ENCODE results near the gene TMEM138.

The TMEM138 gene

GRCh38 chr11:61401573-61401972 lies 39.4 kb downstream of the TMEM138 start:
- Histone ChIP-seq H3K36me3 (replicated peaks) (peaks cover 48% of the 10 kb centered on the region), H3K27ac (no peak overlapping the region), H3K27me3 (replicated peaks) (no peaks in the 10 kb centered on the region), H3K4me3 (ENCODE audit: low read depth, low read length) (no peak overlapping the region)
- no peak for DNase-seq
- no peak for TF ChIP-seq CTCF (IDR thresholded peaks at IDR 0.05; ENCODE audit: low read depth, low read length, missing control alignments)
- in situ Hi-C loops (cut with HindIII; ENCODE audit: low pct_ligation_motif_present, low sequenced_read_pairs), result no loop called here

- TF ChIP-seq CTCF (IDR thresholded peaks at IDR 0.05; ENCODE audit: low read depth, low read length, missing control alignments), result no peak
- no peak overlapping the region for H3K4me3 ChIP-seq (ENCODE audit: low read depth, low read length)
- no peak for DNase-seq
- in situ Hi-C loops (cut with HindIII; ENCODE audit: low pct_ligation_motif_present, low sequenced_read_pairs), result no loop called here
- no peak overlapping the region for H3K27ac ChIP-seq
- H3K36me3 ChIP-seq (replicated peaks), result peaks cover 61% of the 10 kb centered on the region
- no peaks in the 10 kb centered on the region for H3K27me3 ChIP-seq (replicated peaks)
Observed at GRCh38 chr11:61403658-61404057, 41.5 kb downstream of the TMEM138 start.

GRCh38 chr11:61404103-61404502 lies 41.9 kb downstream of the TMEM138 start:
- no peak overlapping the region for H3K27ac ChIP-seq
- no peak for DNase-seq
- no peak for TF ChIP-seq CTCF (IDR thresholded peaks at IDR 0.05; ENCODE audit: low read depth, low read length, missing control alignments)
- no peak overlapping the region for H3K4me3 ChIP-seq (ENCODE audit: low read depth, low read length)
- in situ Hi-C loops (cut with HindIII; ENCODE audit: low pct_ligation_motif_present, low sequenced_read_pairs), result no loop called here
- H3K27me3 ChIP-seq (replicated peaks), result no peaks in the 10 kb centered on the region
- peaks cover 64% of the 10 kb centered on the region for H3K36me3 ChIP-seq (replicated peaks)

GRCh38 chr11:61404641-61405040 lies 42.5 kb downstream of the TMEM138 start:
- Histone ChIP-seq H3K4me3 (ENCODE audit: low read depth, low read length) (no peak overlapping the region), H3K27me3 (replicated peaks) (no peaks in the 10 kb centered on the region), H3K36me3 (replicated peaks) (peaks cover 65% of the 10 kb centered on the region), H3K27ac (no peak overlapping the region)
- in situ Hi-C loops (cut with HindIII; ENCODE audit: low pct_ligation_motif_present, low sequenced_read_pairs), result no loop called here
- DNase-seq, result no peak
- TF ChIP-seq CTCF (IDR thresholded peaks at IDR 0.05; ENCODE audit: low read depth, low read length, missing control alignments), result no peak

GRCh38 chr11:61406067-61406466 lies 43.9 kb downstream of the TMEM138 start:
- TF ChIP-seq CTCF (IDR thresholded peaks at IDR 0.05; ENCODE audit: low read depth, low read length, missing control alignments), result no peak
- no peak for DNase-seq
- H3K36me3 ChIP-seq (replicated peaks), result peaks cover 75% of the 10 kb centered on the region
- no peak overlapping the region for H3K27ac ChIP-seq
- H3K27me3 ChIP-seq (replicated peaks), result no peaks in the 10 kb centered on the region
- in situ Hi-C loops (cut with HindIII; ENCODE audit: low pct_ligation_motif_present, low sequenced_read_pairs), result no loop called here
- no peak overlapping the region for H3K4me3 ChIP-seq (ENCODE audit: low read depth, low read length)

GRCh38 chr11:61406991-61407728 lies 45.0 kb downstream of the TMEM138 start:
- H3K36me3 ChIP-seq (replicated peaks), result peaks cover 83% of the 10 kb centered on the region
- TF ChIP-seq CTCF (IDR thresholded peaks at IDR 0.05; ENCODE audit: low read depth, low read length, missing control alignments), result no peak

More at GRCh38 chr11:61406991-61407728, 45.0 kb downstream of the TMEM138 start:
- DNase-seq, result no peak
- in situ Hi-C loops (cut with HindIII; ENCODE audit: low pct_ligation_motif_present, low sequenced_read_pairs), result no loop called here
- H3K4me3 ChIP-seq (ENCODE audit: low read depth, low read length), result no peak overlapping the region
- H3K27ac ChIP-seq, result no peak overlapping the region
- H3K27me3 ChIP-seq (replicated peaks), result no peaks in the 10 kb centered on the region

All from brain microvascular endothelial cell (primary cell).